Nasal cavity respiratory epithelium epithelial cell of viscerocranial mucosa (primary cell): Measurements from ENCODE around the gene PHLDA2. TPM values are rescaled to one million over a fixed set of nuclear protein-coding genes. Genes with fewer than 3 reads are reported as not detected.

Source experiments
- total RNA-seq: library from RNA; depleted of rRNA; stranded (reverse); fragments of >200 nt; gene quantifications from 2 replicates; pipeline ENCODE4 v1.2.3, GENCODE V29; 2014

PHLDA2 gene, protein sequence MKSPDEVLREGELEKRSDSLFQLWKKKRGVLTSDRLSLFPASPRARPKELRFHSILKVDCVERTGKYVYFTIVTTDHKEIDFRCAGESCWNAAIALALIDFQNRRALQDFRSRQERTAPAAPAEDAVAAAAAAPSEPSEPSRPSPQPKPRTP
- 9.9 and 22.9 TPM in 2 replicates for total RNA-seq

DNA sequence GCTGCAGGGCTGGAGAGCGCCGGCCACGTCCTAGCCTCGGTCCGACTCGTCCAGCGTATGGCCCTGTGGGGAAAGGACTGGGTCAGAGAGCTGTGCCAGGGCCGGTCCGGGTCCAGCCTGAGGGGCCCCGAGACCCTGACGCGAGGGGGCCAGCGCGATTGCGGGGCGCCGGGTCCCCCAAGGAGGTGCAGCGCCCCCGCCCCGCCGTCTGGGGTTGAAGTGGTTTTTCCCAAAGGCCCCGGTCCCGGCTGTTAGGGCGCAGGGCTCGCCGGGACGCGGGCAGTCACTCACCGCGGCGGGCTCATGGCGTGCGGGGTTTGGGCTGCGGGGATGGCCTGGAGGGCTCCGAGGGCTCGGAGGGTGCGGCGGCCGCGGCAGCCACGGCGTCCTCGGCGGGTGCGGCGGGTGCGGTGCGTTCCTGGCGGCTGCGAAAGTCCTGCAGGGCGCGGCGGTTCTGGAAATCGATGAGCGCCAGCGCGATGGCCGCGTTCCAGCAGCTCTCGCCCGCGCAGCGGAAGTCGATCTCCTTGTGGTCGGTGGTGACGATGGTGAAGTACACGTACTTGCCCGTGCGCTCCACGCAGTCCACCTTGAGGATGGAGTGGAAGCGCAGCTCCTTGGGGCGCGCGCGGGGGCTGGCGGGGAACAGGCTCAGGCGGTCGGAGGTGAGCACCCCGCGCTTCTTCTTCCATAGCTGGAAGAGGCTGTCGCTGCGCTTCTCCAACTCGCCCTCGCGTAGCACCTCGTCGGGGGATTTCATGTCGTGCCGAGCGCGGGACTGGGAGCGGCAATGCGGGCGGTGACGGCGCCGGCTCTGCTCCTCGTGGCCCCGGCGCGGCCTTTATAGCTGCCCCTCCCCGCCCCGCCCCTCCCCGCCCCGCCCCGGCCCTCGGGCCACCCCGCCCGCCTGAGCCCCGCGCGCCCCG, at the start of gene PHLDA2:
PHLDA2 (minus strand) TSS at position 816 of the 926 bp plus-strand sequence; CDS start at position 760, 56 bp downstream.

DNA sequence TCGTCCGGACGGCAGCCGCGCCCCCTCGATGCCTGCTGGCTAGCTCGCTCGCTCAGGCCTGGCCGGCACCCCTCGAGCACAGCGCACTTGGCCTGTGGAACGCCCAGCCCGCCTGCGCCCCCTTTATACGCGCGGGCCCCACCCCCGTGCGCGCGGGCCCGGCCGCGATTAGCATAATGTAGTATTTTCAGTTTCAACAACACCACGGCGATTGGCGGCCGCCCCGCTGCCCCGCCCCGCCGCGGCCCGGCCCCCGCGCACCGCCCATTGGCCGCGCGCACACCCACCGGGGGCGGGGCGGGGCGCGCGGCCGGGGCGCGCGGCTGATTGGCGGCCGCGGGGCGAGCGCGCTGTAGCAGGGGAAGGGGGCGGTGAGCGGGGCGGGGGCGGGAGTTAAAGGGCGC, 43.5 kb downstream of the PHLDA2 start, which contains the start of gene CDKN1C:
CDKN1C (minus strand) TSS at position 98 of the 404 bp plus-strand sequence. CDS start 319 bp downstream, outside the sequence.

Other genes starting within 250 kb of the PHLDA2 start
- gene KCNQ1OT1, start 229.4 kb downstream of the PHLDA2 start, total RNA-seq, result 0.34 and 0.93 TPM in 2 replicates
- gene CDKN1C, start 43.6 kb downstream of the PHLDA2 start, total RNA-seq, result 3.4 and 10.3 TPM in 2 replicates
- gene NAP1L4, start 62.9 kb upstream of the PHLDA2 start, total RNA-seq, result 212 and 231 TPM in 2 replicates
- 122 and 124 TPM in 2 replicates for gene CARS1, start 128.0 kb upstream of the PHLDA2 start, total RNA-seq
- gene OSBPL5, start 235.9 kb upstream of the PHLDA2 start, total RNA-seq, result 5.8 and 68.2 TPM in 2 replicates